Right kidney (tissue), 1 donor: ENCODE data around the gene KIF26B.

ENCODE experiments used
- DNase-seq: peaks from one replicate; pipeline ENCODE4 v3.0.0-alpha.2; 2016

KIF26B gene

GRCh38 chr1:245241526-245242130 lies 86.8 kb downstream of the KIF26B start:
- no peak for DNase-seq

GRCh38 chr1:245242989-245243388 lies 88.2 kb downstream of the KIF26B start:
- no peak for DNase-seq

- no peak for DNase-seq
These were observed 90.4 kb downstream of the KIF26B start for GRCh38 chr1:245245021-245245667.

GRCh38 chr1:245246433-245246832 lies 91.6 kb downstream of the KIF26B start:
- DNase-seq, result no peak

GRCh38 chr1:245247356-245247755 lies 92.6 kb downstream of the KIF26B start:
- DNase-seq, result no peak

GRCh38 chr1:245247801-245248200 lies 93.0 kb downstream of the KIF26B start:
- DNase-seq, result no peak

GRCh38 chr1:245248231-245248731 lies 93.5 kb downstream of the KIF26B start:
- DNase-seq, result no peak

GRCh38 chr1:245255783-245256182 lies 101.0 kb downstream of the KIF26B start:
- DNase-seq, result no peak

- DNase-seq, result no peak
These were observed 101.7 kb downstream of the KIF26B start for GRCh38 chr1:245256528-245256927.

- DNase-seq, result no peak
These were observed 103.6 kb downstream of the KIF26B start for GRCh38 chr1:245258271-245258920.

GRCh38 chr1:245260110-245260882 lies 105.5 kb downstream of the KIF26B start:
- DNase-seq, result no peak

GRCh38 chr1:245260883-245261282 lies 106.1 kb downstream of the KIF26B start:
- DNase-seq, result no peak

- DNase-seq, result peak; percentile 58
These were observed 107.0 kb downstream of the KIF26B start for GRCh38 chr1:245261786-245262185.

GRCh38 chr1:245263529-245264095 lies 108.8 kb downstream of the KIF26B start:
- DNase-seq, result no peak

- DNase-seq, result no peak
These were observed 109.4 kb downstream of the KIF26B start for GRCh38 chr1:245264226-245264625.

GRCh38 chr1:245266105-245266504 lies 111.3 kb downstream of the KIF26B start:
- DNase-seq, result no peak

GRCh38 chr1:245270063-245270462 lies 115.3 kb downstream of the KIF26B start:
- no peak for DNase-seq

- DNase-seq, result no peak
These were observed 116.2 kb downstream of the KIF26B start for GRCh38 chr1:245270972-245271371.

GRCh38 chr1:245272676-245273075 lies 117.9 kb downstream of the KIF26B start:
- no peak for DNase-seq

GRCh38 chr1:245276445-245276844 lies 121.7 kb downstream of the KIF26B start:
- no peak for DNase-seq

- no peak for DNase-seq
These were observed 122.5 kb downstream of the KIF26B start for GRCh38 chr1:245277276-245277675.

- no peak for DNase-seq
These were observed 124.1 kb downstream of the KIF26B start for GRCh38 chr1:245278846-245279245.

GRCh38 chr1:245279346-245279745 lies 124.6 kb downstream of the KIF26B start:
- no peak for DNase-seq
